RWPE1 (cell line): Measurements from ENCODE around the gene LHX5.
A peak's percentile ranks its signal among the peaks of the same experiment; 100 is the strongest.

Experiments
- CTCF ChIA-PET: fragments of 350-600 bp; sonication (Branson Sonifier 250); formaldehyde crosslinking; extraction: SDS; loops from one replicate; lab custom pipeline; 2021; lab: Yijun Ruan, JAX
- POLR2A ChIA-PET: fragments of 400-600 bp; formaldehyde crosslinking; extraction: SDS; loops from one replicate; lab custom pipeline; 2020; ENCODE audit warnings: antibody characterized with exemption; ENCODE audit not compliant: low non-redundant PET; lab: Yijun Ruan, JAX
- DNase-seq: peaks from one replicate; pipeline ENCODE4 v3.0.0; 2012; ENCODE audit warnings: low spot score
- H3K27ac ChIP-seq: fragments of 450-650 bp; 2 replicates; pipeline ENCODE4 v1.5.1; 2017
- CTCF ChIP-seq: fragments of 450-650 bp; conservative IDR thresholded peaks from 2 replicates; pipeline ENCODE4 v1.5.1; 2017; ENCODE audit warnings: low read depth, mild to moderate bottlenecking

LHX5 gene

DNA sequence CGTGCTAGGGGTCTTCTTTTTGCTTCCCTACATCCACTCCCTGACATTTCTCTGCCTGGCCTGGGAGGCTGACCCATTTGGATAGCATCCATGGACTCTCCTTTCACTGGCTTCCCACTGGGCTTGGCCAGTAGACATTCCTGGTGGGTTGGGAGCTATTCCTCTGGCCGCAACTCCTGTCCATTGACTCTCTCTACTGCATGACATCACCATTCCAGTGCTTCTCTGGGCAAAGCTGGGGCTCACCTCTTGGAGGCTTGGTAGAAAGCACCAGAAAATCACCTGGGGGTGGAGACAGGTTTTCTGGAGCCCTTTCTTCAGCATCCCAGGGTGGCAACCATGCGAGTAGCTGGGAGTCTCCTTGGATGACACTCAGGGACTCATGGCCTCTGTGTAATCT, 16.7 kb upstream of the LHX5 start:
- ChIA-PET POLR2A (no interaction called here), CTCF (interaction anchor here (0.6 kb wide), 1 partner anchor 111 kb away, joined by 8 read pairs; no protein-coding TSS in a partner anchor)
- no peak for TF ChIP-seq CTCF
- DNase-seq, result no peak
- H3K27ac ChIP-seq, result no peak overlapping the region

DNA sequence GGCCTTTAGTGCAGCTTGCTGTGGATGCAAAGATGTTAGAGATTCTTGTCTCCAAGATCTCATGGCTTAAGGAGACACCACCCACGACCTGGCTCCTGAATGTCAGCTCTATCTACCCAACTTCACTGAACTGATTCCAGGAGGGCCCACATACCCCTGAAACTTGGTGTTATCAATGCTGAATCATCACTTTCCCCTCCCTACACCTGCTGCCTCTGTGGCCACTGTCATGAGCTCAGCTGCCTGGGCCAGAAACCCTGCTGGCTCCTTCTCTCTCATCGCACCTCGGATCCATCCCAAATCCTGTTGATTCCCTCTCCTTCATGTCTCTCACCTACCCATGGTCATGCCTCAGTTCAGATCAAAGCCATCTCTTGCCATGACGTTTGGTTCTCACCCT, 15.1 kb upstream of the LHX5 start:
- H3K27ac ChIP-seq, result no peak overlapping the region
- ChIA-PET POLR2A (no interaction called here), CTCF (no interaction called here)
- DNase-seq, result no peak
- TF ChIP-seq CTCF, result no peak

- CTCF ChIA-PET, result no interaction called here
- TF ChIP-seq CTCF, result no peak
- POLR2A ChIA-PET, result no interaction called here
- DNase-seq, result no peak
- H3K27ac ChIP-seq, result no peak overlapping the region
Observed at GRCh38 chr12:113485330-113485729, 13.7 kb upstream of the LHX5 start.

- no peak for TF ChIP-seq CTCF
- DNase-seq, result no peak
- H3K27ac ChIP-seq, result no peak overlapping the region
- ChIA-PET POLR2A (no interaction called here), CTCF (interaction anchor here (0.6 kb wide), 1 partner anchor 431 kb away, joined by 5 read pairs; no protein-coding TSS in a partner anchor)
Observed at GRCh38 chr12:113482334-113482733, 10.7 kb upstream of the LHX5 start.

DNA sequence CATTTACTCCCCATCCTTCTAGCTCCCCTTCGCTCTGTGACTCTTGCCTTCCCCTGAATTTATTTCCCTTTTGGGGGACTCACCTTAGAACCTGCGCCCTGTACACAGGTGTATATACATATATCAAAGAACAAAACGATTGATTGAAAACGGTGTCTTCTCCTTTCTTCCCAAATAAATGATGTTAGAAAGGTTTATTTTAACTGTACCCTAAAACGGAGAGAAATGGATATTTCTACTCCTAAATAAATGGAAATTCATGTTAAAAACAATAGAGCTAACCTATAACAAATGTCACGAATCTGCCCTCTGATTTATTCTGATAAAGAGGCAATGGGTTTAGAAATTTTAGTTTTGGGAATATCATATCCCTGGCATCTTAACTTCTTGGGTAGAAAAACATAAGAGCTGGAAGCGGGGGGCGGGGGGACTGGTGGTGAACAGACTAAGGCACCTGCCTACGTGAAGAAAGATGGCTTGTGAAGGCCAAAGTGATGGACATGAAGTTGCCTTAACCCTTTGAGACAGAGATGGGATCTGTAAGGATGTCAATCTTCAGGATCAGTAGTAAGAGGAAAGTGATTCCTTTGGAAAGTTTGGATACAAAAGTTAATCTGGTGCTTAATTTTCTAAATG, 8.8 kb upstream of the LHX5 start:
- no peak overlapping the region for H3K27ac ChIP-seq
- no peak for TF ChIP-seq CTCF
- ChIA-PET POLR2A (no interaction called here), CTCF (interaction anchor here (0.7 to 1.0 kb wide), 2 partner anchors 12 to 18 kb away, joined by 3 to 5 read pairs; no protein-coding TSS in a partner anchor)
- DNase-seq, result no peak

DNA sequence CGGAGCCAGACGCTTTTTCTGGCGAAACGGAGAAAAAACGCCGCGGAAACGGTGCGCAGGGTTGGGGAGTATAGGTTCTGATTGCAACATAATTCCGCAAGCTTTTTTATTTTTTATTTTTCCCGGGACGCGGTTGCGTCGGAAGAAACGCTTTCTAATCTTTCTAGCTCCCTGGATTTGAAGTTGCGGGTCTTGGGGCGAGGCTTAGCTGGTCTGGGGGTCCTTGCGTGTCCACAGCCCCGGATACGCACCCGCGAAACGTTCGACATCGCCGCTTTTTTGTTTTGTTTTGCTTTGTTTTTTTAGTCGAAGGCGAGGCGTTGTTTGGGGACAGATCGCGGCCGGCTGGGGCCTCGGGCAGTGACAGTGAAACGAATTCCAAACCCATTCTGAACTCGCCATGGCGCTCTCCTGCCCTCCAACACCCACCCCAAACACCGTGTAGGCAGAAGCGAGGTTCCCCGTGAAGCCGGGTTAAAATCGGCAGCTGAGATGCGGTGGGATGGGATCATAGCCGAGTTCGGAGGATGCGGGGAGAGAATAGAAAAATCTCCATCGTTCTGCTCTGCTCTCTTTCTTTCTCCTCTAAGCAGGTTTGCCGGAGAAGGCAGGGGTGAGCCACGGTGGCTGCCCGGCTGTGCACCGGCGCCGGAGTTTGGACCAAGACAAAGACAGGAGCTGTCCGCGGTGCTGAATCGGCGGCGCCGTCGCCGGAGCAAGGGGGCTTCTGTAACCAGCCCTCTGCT, 8.1 kb upstream of the LHX5 start:
- DNase-seq, result peak; percentile 63
- POLR2A ChIA-PET, result no interaction called here
- H3K27ac ChIP-seq, result no peak overlapping the region
- no peak for TF ChIP-seq CTCF
- CTCF ChIA-PET, result interaction anchor here (0.6 to 1.0 kb wide), 3 partner anchors 11 to 686 kb away, joined by 3 to 5 read pairs (median 3); no protein-coding TSS in a partner anchor
